Measurements from ENCODE around the gene SATB1.

Gene SATB1

DNA sequence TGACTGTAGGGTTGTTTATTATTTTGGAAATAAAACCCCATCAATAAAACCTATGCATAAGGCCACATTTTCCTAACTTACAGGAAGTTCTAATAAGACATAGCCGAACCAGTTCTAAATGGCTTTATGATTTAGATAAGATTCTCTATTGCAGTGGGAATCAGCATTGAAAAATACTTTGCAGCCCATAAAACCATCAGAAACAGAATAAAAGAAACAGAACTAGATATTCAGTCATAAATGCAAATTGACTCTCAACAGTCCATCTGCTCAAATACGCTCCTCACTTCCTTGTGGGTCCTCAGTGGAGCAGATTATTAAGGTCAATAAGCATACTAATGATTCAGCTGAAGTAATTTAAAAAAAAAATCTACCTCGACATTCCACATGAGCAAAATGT, 8.8 kb downstream of the SATB1 start:
- ChIA-PET POLR2A (no interaction called here), CTCF (no interaction called here)
- TF ChIP-seq, protein P1, sequence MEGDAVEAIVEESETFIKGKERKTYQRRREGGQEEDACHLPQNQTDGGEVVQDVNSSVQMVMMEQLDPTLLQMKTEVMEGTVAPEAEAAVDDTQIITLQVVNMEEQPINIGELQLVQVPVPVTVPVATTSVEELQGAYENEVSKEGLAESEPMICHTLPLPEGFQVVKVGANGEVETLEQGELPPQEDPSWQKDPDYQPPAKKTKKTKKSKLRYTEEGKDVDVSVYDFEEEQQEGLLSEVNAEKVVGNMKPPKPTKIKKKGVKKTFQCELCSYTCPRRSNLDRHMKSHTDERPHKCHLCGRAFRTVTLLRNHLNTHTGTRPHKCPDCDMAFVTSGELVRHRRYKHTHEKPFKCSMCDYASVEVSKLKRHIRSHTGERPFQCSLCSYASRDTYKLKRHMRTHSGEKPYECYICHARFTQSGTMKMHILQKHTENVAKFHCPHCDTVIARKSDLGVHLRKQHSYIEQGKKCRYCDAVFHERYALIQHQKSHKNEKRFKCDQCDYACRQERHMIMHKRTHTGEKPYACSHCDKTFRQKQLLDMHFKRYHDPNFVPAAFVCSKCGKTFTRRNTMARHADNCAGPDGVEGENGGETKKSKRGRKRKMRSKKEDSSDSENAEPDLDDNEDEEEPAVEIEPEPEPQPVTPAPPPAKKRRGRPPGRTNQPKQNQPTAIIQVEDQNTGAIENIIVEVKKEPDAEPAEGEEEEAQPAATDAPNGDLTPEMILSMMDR (IDR thresholded peaks at IDR 0.05; ENCODE audit: control extremely low read depth, extremely low read depth, low read depth, missing control alignments) = no peak
- DNase-seq (ENCODE audit: extremely low spot score) = no peak

DNA sequence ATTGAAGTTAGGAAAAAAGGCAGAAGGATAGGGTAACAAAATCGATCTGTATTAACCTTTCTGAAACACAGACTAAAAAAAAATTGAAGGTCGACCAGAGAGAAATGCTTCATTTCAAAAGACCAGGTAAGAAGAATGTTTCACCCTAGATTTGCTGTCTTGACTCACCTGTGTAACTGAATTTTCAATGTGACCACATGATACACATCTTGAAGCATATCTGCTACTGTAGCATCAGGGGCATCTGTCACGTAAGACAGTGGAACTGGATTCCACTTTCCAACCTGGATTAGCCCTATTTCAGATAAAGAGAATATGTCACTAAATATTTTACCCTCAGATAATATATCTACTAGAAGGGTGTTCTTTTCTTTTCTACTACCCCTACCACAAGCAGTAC, 9.3 kb downstream of the SATB1 start:
- no peak for DNase-seq (ENCODE audit: extremely low spot score)
- CTCF ChIA-PET = no interaction called here
- TF ChIP-seq, protein P1 (IDR thresholded peaks at IDR 0.05; ENCODE audit: control extremely low read depth, extremely low read depth, low read depth, missing control alignments) = no peak
- POLR2A ChIA-PET = no interaction called here

DNA sequence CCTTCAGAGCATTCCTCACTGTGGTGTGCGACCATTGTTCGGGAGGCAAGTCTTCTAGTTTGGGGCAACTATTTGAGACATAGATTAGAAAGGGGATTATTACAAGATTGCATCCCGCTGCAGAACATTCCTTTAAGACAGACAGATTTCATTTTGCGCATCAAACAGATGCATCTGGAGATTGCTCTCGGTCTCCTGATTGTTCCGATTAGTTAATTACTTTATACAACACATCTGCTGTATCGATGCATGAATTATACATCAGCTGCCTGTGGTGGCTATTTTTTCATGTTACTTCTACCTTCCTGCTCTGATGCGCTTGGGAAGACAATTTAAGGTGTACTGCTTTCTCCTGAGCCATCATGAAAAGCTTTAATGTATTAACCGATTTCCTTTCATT, 10.0 kb downstream of the SATB1 start:
- TF ChIP-seq, protein P1 (IDR thresholded peaks at IDR 0.05; ENCODE audit: control extremely low read depth, extremely low read depth, low read depth, missing control alignments) = no peak
- DNase-seq (ENCODE audit: extremely low spot score) = no peak
- POLR2A ChIA-PET = no interaction called here
- CTCF ChIA-PET = no interaction called here

DNA sequence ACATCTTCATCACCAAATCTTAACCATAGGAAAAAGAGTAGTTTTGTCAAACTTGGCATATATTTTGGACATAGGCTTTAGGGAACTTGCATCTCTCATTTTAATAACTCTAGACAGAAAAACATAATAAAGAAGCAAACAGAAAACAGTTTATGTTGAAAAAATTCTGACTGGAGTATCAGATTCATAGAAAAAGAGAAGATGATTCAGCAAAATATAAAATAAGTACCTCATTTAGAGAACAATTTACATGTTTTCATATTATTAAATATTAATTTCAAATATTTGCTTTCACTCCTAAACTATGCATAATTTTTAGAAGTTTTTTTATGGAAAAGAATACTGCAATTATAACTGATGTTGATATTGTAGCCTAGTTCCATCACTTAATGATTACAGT, 12.5 kb downstream of the SATB1 start:
- ChIA-PET POLR2A (no interaction called here), CTCF (no interaction called here)
- TF ChIP-seq, protein P1 (IDR thresholded peaks at IDR 0.05; ENCODE audit: control extremely low read depth, extremely low read depth, low read depth, missing control alignments) = no peak
- DNase-seq (ENCODE audit: extremely low spot score) = no peak

DNA sequence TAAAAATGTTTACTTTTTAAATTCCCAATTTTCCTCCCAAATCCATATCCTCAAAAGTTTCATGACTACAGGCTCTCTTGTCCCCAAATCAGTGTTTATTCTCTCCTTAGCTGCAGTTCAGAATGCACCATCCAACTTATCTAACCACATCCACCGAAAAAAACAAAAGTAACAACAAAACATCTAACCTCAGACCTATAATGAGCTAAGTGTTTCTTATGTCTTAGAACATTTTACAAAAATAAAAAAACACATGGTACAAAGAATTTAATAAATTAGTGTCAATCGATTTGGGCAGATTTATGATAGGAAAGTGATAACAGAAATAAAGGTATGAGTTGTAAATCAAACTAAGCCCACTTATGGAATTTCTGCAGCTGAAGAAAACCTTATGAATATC, 13.6 kb downstream of the SATB1 start:
- ChIA-PET CTCF (no interaction called here), POLR2A (interaction anchor here (0.6 kb wide), 1 partner anchor 1537 kb away, joined by 3 read pairs; no protein-coding TSS in a partner anchor)
- DNase-seq (ENCODE audit: extremely low spot score) = no peak
- TF ChIP-seq, protein P1 (IDR thresholded peaks at IDR 0.05; ENCODE audit: control extremely low read depth, extremely low read depth, low read depth, missing control alignments) = no peak

DNA sequence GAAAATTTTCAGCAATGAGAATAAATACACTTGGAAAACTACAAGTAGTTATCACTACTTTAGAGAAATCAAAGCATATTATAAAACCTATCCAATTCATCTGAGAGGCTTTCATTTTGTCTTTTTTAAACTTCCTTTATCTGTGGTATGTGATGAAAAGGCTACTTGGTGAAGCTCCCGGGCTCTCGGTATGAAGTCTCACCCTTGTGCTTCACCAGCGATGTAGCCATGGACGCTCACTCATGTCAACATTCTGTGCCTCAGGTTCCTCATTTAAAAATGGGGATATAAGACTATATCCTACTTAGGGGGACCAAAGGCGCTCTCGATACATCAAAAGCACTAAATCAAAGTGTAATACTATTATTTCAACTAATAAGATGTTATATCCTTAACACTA, 14.9 kb downstream of the SATB1 start:
- DNase-seq (ENCODE audit: extremely low spot score) = no peak
- POLR2A ChIA-PET = no interaction called here
- CTCF ChIA-PET = no interaction called here
- TF ChIP-seq, protein P1 (IDR thresholded peaks at IDR 0.05; ENCODE audit: control extremely low read depth, extremely low read depth, low read depth, missing control alignments) = no peak

DNA sequence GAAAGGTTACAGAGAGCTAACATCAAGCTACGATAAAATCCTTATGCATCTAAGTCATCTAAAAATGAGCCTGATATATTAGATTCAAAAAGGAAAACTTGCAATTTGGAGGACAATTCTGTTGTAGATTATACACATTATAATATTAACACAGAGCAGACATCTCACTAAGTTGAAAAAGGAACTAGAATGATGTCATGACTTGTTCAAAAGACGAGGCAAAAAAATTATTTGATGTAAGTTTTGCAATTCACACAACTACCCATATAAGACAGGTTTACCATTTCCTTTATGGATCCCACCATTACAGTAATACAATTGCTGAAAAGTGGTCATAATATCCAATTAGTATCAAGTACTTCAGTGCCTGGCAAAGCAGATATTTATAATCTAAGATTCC, 15.9 kb downstream of the SATB1 start:
- TF ChIP-seq, protein P1 (IDR thresholded peaks at IDR 0.05; ENCODE audit: control extremely low read depth, extremely low read depth, low read depth, missing control alignments) = no peak
- ChIA-PET CTCF (no interaction called here), POLR2A (no interaction called here)
- no peak for DNase-seq (ENCODE audit: extremely low spot score)

All from GM10248 (cell line).